Umbilical cord (tissue), 2 donors: ENCODE measurements around the gene SIK2. TPM values are rescaled to one million over a fixed set of nuclear protein-coding genes. Genes with fewer than 3 reads are reported as not detected.

Experiments used
- DNase-seq: peaks from one replicate; pipeline ENCODE4 v3.0.0-alpha.2; 2015; ENCODE audit warnings: low spot score
- total RNA-seq: library from RNA; depleted of rRNA; stranded (reverse); fragments of >200 nt; gene quantifications from one replicate; pipeline ENCODE4 v1.2.3, GENCODE V29; 2014; ENCODE audit warnings: low replicate concordance; ENCODE audit not compliant: insufficient read depth

The SIK2 gene
- 7.7 TPM for total RNA-seq

DNA sequence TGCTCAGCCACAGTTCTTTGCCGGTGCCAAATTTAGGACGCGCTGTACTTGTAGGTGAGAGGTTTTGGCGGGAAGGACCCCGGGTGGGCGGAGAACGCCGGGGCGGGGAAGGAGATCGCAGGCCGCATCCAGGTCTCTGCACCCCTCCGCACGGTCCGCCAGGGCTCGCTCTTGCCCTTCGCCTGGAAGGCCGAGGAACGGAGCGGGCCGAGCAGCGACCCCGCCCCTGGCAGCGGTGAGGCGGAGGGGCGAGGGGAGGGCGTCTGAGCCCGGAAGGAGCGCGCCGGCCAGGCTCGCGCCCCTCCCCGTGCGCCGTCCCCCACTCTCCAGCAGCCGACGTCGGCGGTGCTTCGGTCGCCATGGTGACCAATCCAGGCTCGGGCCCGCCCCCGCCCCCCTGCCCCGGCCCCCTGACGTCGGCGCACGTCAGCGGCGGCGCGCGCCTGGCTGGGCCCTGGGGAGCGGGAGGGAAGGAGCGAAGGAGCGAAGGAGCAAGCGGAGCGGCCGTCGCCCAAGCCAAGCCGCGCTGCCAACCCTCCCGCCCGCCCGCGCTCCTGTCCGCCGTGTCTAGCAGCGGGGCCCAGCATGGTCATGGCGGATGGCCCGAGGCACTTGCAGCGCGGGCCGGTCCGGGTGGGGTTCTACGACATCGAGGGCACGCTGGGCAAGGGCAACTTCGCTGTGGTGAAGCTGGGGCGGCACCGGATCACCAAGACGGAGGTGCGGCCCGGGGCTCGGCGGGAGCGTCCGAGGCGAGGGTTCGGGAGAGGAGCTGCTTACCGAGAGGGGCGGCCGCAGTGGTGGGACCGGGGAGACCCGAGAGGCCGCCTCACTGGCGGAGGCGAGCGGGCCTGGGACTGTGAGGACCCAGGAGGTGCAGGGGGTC is at the start of gene SIK2:
TSS of gene SIK2 (plus strand) at position 471 of the 886 bp plus-strand sequence. CDS start at position 586, 115 bp downstream.
- DNase-seq: peak; percentile 97

DNA sequence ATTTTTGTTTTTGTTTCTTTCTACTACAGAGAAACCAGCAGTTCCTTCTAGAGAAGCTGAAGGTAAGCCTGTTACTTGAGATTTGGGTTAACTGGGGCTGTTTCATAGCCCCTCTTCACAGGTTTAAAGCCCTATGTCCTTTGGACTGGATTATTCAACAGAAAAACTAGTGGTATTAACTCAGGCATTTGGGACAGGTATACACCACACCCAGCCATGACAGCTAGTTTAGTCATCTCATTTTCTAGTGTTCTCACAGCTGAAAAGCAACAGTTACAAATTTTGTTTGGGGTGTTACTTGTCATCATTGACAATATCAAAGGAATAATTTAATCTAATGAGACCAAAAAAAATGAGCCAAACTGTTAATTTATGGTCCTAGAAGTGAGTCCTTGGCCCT is 47.7 kb upstream of the SIK2 start:
- no peak for DNase-seq

DNA sequence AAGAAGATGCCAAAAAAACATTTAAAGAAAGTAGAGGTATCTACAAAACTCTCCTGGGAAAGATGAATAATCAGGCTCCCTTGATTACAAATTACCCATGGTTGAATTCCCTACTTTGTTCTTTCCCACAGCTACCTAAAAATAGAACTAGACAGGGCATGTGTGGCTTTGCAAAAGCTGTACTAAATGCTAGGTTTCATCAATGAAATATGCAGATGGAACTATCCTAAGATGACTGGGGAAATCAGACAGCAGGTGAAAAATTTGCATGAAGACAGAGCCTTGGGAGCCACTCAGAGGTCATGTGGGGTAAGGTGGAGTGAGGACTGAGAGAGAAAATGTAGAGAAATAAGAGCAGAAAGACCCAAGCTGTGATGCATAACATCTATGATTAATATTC is 47.0 kb upstream of the SIK2 start:
- no peak for DNase-seq

DNA sequence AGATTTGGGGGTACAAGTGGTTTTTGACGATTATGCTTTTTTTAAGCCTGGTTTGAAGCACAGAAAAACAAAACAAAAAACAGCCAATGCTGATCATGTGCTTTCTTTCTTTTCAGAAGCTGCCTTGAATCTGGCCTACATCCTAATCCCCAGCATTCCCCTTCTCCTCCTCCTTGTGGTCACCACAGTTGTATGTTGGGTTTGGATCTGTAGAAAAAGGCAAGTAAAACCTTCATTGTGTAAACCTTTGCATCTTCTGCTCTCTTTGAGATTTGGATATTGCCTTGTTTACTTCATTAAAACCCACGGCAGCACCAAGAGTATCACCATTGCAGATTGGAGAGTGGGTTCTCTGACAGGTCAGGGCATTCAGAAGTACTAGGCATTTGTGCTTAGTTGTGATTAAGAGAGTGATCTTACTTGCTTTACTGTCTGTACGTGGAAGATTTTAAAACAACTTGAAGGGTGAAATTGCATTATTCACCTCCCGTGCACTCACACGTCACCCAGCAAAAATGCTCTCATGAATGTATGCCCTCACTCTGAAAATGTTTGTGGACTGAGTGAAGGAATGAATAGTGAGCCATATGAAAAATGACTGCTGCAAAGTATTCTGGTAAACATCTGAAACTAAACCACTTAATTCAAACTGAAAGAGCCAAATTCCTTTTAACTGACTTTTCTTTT is 44.7 kb upstream of the SIK2 start:
- peak; percentile 77 for DNase-seq

DNA sequence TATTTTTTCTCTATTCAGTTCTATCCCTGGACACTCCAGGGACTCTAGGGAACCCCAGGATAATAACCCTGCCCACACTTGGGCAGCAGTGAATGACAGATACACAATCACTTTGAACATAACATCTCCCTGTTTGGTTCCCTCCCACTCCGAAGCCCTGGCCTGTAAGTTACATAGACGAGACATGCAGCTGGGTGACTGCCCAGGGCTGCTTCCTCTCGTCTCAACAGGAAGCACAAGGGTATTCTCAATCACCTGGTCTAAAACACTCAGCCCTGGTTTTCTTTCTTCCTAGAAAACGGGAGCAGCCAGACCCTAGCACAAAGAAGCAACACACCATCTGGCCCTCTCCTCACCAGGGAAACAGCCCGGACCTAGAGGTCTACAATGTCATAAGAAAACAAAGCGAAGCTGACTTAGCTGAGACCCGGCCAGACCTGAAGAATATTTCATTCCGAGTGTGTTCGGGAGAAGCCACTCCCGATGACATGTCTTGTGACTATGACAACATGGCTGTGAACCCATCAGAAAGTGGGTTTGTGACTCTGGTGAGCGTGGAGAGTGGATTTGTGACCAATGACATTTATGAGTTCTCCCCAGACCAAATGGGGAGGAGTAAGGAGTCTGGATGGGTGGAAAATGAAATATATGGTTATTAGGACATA is 42.3 kb upstream of the SIK2 start:
- no peak for DNase-seq

DNA sequence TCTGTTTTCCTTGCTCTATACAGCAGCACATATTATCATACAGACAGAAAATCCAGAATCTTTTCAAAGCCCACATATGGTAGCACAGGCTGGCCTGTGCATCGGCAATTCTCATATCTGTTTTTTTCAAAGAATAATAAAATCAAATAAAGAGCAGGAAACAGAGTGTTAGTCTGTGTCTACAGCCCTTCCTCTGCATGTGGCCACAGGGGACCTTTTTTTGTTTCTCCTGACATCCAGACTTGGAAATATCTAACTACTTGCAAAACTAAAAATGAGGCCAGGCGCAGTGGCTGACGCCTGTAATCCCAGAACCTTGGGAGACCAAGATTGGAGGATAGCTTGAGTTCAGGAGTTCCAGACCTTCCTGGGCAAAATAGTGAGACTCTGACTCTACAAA is 41.4 kb upstream of the SIK2 start:
- no peak for DNase-seq

DNA sequence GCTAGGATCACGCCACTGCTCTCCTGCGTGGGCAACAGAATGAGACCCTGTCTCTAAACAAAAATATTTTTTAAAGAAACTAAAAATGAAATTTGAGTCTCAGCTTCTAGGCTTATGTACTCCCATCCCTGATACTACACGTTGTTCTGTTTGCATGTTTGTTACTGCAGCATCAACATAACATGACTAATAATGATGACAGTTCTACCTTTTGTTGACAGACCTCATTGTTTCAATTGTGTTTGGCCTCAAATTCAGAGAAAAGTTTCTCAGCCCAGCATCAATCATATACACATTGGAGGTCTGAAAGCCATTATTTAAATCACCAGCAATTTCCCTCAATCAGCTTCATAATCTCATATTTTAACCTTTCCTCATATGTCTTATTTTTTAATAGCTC is 40.9 kb upstream of the SIK2 start:
- no peak for DNase-seq

DNA sequence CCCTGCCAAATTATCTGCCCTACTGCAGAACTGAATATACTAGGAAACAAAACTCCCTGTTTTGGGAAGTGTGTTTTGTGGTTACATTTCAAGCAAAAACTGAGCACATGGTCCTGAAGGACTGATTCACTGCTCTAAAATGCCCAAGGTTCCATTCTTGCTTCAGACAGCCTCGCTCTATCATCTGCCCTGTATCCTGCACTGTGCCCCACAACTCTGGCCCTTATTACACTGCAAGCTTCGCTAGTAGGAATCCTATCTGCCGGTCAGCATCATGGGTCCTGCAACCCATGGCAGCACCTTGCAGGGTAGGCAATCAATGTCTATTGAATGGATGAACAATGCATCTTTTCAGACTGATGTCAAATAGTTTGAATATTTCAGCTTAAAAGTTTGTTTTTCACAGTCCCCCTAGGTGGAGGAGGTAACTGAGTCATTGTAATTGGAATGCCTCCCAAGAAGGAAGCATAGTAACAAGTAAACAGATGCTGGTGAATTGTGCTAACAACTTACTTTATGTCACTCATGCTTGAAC is 40.4 kb upstream of the SIK2 start:
- no peak for DNase-seq

DNA sequence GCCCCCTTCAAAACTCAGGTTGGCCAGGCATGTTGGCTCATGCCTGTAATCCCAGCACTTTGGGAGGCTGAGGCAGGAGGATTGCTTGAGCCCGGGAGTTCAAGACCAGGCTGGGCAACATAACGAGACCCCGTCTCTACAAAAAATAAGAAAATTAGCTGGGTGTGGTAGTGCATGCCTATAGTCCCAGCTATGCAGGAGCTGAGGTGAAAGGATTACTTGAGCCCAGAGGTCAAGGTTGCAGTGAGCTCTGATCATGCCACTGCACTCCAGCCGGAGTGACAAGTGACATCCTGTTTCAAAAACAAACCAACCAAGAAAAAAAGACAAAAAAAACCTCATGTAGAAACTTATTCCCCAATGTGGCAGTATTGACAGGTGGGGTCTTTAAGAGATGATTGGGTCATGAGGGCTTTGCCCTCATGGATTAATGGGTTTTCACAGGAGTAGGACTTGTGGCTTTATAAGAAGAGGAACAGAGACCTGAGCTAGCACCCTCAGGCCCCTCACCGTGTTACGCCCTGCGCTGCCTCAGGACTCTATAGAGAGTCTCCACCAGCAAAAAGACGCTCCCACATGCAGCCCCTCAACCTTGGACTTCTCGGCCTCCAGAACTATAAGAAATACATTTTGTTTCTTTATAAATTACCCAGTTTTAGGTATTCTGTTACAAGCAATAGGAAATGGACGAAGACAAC is 39.4 kb upstream of the SIK2 start:
- DNase-seq: no peak

DNA sequence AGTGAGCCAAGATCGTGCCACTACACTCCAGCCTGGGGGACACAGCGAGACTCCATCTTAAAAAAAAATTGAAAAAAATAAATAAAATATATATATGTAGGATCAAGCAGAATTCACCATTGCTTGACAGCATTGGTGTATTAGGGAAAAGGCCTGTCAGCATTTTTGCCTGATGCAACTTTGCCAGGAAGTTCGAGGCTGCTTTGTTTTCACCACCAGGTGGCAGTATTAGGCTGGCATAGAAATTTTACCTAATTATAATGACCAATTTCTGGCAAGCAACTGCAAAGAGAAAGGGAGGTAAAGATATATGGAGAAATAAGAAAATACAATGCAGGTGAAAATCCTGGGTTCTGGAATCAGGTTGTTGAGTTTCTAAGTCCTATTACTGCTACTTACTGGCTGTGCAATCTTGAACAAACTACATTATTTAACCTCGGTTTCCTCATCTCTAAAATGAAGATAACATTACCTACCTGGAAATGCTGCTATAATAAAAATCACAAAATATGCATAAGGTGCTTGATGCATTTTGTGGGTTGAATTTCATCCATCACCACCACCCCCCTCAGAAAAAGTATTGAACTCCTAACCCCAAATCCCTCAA is 37.0 kb upstream of the SIK2 start:
- peak; percentile 75 for DNase-seq

DNA sequence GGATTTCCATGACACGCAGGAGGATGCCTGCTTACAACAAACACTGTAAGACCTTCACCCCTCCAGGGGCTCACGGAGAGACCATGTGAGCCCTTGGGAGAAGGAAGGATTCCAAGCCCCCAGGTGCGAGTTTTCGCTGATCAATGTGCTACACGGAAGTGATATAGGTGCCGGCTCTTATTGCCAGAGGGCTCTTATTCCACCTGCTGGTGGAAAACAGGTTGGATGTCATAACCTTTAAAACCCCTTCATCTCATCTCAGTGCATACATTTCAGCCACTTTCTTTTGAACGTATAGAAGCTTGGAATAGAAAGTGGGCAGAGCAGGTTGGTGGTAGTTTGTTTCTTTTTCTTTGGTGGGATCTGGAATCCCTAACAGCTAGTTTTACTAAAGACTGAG is 35.9 kb upstream of the SIK2 start:
- DNase-seq: no peak

DNA sequence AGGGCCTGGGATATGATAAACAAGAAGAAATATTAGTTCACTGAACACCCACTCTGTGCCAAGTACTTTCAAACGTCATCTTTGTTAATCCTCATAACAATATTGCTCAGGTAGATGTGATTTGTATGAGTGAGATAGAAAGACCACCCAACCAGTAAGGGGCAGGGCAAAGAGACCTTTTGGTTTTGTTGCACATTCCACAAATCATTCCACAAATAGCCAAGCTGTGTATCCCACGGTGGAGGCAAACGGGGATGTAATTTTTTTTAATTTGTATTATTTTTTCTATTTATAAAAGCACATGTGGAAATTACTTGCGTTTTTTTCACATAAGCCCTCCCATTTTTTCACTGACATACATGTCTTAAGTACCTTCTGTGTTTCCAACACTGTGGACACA is 32.8 kb upstream of the SIK2 start:
- no peak for DNase-seq

DNA sequence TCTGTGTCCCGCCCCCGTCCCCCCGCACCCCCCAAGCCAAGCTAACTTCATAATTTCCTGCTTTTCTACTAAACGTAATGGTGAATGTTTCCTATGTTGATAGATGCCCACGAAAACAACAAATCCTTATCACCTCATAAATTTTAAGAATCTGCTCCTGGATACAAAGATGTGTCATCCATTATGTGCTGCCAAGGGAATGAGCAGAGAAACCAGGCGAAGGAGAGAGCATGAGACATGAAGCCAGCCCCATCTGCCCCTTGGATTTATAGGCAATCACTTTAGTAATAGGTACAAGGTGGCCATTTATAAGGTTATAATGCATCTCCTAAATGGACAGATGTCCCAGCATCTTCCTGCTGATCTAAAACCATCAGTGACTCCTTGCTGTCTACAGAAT is 31.5 kb upstream of the SIK2 start:
- no peak for DNase-seq

DNA sequence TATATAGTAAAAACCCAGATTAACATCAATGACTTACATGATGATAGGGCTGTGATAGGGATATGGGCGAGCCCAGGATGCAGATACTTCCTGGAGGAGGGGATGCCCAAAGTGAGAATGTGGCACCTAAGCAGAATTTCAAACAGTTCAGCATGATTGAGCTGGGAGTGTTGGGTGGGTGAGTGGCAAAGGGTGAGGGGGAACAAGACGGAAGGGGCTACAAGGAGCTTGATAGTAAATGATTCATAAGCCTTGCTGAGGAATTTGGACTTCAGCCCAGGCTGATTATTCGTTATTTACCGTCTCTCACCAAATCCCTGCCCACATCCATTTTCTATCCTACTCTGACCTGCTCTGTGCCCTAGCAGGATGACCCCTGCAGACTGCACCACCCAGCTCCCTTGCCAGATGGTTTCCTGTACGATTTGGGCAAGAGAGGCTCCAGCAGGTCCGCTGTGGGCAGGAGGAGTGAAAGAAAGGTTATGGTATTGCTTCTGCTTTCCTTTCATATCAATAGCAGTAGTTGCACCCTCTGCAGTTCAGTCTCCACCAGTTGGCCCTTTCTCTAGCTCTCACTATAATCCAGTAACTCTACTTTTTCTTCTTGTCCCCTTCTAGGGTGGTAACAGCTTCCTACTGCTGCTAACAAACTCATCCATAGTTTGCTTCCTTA is 30.3 kb upstream of the SIK2 start:
- no peak for DNase-seq

DNA sequence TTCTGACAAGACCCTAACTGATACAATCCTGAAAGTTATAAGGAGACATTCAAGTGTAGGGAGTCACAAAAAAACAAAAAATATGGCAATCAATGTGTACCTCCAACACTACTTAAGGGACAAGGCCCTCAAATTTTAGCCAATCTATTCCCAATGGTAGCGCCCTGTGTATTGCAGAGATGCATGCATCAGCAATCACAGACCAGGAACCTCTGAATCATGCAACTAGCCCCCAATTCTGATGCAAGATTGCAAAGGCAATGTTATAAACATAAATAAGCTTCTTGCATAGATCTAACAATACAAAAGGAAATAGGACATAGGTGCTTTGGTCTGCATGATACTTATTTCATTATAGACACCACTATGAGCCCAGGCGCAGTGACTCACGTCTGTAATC is 29.7 kb upstream of the SIK2 start:
- no peak for DNase-seq

DNA sequence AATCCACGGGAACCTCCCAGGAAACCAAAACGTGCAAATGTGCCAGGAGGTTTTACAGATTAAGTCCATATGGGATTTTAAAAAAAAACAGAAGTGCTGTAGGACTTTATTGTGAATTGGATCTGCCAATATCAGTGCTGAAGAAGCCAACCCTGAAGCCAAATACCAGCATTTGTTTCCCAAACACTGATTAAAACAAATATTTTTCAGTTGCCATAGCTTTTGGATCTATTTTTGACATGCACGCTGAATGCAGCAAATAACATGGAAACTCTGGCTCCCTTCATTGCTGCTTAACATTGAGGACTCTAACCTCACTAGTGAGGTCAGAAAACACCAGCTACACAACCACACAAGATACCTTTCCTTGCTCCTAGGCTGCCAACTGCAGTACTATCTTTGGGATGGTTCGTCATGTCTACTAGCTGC is 28.4 kb upstream of the SIK2 start:
- DNase-seq: no peak

DNA sequence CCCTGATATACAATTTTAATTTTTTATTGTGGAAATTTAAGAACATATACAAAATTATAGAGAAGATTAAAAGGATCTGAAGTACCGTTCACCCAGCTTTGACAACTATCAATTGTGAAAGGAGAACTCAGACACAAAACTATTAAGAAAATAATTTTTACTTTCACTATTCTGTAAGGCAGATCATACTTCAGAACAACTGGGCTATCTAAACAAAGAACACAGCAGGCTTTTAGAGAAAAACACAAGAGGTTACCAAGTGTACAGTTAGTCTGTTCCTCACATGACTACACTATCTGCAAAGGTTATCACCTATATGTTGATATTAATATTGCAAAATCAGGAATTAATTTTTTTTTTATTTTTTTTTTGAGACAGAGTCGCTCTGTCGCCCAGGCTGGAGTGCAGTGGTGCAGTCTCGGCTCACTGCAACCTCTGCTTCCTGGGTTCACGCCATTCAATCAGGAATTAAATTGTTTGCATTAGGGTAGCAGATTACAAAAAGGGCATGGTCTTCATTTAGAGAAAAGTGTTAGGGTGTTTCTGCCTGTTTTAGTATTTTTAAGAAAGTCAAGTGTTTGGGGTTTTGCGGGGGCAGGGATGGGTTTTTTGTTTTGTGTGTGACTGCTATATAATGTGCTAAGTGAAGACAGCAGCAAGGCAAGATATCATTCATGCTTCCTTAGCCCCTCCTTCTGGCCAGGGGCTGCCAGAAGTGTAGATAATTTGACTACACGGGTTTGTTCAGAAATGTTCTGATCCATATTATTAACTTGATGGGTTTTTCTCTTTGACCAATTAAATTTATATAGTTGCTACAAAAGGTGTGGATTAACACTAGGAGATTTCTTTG is 27.6 kb upstream of the SIK2 start:
- no peak for DNase-seq

DNA sequence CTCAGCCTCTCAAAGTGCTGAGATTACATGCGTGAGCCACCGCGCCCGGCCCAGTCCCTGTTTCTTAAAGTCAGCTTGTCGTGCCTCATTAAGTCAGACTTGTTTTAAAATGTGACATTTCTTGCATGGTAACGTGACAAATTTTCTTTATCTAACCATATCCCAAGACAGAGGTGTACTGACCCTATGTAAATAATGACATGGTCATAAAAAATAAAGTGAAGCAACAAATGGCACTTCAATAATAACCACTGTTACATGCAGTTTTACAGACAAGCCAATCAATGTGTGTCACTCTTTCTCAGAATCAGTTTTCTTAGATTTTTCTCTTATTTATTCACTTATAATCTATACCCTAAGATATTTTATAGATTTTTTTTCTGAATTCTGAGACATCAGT is 26.5 kb upstream of the SIK2 start:
- no peak for DNase-seq

DNA sequence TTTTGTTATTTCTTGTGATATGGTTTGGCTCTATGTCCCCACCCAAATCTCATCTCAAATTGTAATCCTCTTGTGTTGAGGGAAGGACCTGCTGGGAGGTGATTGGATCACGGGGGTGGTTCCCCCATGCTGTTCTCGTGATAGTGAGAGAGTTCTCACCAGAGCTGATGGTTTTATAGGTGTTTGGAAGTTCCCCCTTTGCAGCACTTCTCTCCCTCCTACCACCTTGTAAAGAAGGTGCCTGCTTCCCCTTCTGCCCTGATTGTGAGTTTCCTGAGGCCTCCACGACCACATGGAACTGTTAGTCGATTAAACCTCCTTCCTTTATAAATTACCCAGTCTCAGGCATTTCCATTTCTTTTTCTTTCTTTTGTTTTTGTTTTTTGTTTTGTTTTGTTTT is 24.4 kb upstream of the SIK2 start:
- DNase-seq: no peak

DNA sequence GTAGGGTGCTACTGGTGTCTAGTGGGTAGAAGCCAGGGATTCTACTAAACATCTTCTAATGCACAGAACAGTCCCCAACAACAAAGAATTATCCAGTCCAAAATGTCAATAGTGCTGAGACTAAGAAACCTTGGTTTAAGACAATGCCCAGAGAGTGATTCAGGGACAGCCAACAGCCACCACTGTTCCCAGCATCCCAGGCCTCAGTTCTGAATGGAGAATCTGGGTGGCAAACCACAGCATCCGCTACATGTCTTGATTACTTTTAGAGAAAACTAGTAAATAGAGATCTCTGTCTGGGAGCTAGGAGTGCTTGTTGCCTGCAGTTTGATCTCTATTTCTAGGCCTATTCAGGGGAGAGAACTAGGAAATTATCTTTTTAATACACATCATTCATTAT is 20.9 kb upstream of the SIK2 start:
- no peak for DNase-seq
